ENCODE data around the gene IDH1. TPM values are rescaled to one million over a fixed set of nuclear protein-coding genes. Genes with fewer than 3 reads are reported as not detected.

The IDH1 gene
- total RNA-seq (2014; rRNA removed; shearing (Covaris generic)) = 137 and 150 TPM in 2 replicates

DNA sequence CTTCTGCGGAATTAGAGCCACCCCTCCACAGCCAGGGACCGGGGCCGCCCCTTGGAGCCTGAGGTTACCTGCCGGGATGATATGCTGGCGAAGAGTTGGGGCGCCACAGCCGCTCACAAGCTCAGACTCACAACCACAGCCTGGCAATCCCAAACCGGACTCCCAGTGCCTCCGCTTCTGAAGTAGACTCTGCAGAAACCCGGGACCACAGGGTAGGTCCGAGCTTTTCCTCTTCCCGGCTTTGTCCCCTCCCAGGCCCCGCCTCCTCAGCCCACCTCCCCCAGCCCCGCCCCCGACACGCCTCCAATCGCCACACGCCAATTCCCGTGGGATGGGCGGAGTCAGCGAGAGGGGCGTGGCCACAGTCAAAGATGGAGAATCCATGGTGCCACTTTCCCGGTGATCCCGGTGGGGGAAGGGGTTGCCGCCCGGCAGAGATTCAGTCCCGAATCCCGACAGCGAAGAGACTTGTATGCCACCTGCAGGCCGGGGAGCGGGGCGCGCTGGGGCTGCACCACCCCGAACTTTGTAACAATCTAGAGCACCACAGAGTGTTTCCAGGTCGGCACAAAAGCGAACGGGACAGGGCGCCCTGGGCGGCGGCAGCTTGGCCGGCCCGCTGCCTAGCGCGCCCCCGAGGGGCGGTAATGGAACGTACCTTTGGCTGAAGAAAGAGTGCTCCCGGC is at the start of gene IDH1:
Gene IDH1, minus strand, starts transcription at position 201 of the 686 bp plus-strand sequence. CDS start 3,520 bp downstream, outside the sequence.
- DNase-seq (ENCODE audit: low read depth) = peak; percentile 91

DNA sequence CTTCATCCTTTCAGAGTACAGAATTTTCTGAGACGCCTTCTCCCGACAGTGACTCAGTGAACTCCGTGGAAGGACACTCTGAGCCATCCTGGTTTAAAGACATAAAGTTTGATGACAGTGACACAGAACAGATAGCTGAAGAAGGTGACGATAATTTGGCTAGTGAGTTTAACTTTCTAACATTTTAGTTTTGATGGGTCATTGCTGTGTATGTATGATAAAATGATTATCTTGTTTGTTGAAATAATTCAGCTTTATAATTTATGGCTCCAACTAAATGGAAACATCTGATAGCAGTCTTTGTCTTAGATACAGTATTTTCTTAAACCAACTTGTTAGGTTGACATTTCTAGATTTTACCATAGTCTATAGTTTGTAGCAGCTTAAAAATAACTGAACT is 49.3 kb upstream of the IDH1 start:
- no peak for DNase-seq (ENCODE audit: low read depth)

GRCh38 chr2:208300847-208301618 is 46.2 kb upstream of the IDH1 start:
- DNase-seq (ENCODE audit: low read depth) = no peak

DNA sequence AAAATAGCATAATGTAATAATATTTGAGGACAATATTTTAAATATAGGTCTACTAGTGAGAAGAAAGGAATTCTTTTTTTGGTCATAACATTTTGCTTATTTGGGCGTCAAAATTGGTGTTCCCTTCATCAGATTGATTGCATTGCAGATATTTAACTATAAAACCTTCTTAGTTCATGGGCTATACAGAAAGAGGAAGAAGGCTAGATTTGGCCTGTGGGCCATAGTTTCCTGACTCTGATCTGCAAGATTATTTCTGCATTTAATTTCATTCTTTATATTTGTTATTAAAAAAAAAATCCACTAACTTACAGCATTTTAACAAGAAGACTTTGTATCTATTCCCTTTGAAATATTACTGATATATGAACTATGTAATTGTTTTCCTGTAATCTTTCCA is 43.1 kb upstream of the IDH1 start:
- no peak for DNase-seq (ENCODE audit: low read depth)

GRCh38 chr2:208296610-208297009 is 41.7 kb upstream of the IDH1 start:
- no peak for DNase-seq (ENCODE audit: low read depth)

GRCh38 chr2:208295834-208296233 is 41.0 kb upstream of the IDH1 start:
- no peak for DNase-seq (ENCODE audit: low read depth)

DNA sequence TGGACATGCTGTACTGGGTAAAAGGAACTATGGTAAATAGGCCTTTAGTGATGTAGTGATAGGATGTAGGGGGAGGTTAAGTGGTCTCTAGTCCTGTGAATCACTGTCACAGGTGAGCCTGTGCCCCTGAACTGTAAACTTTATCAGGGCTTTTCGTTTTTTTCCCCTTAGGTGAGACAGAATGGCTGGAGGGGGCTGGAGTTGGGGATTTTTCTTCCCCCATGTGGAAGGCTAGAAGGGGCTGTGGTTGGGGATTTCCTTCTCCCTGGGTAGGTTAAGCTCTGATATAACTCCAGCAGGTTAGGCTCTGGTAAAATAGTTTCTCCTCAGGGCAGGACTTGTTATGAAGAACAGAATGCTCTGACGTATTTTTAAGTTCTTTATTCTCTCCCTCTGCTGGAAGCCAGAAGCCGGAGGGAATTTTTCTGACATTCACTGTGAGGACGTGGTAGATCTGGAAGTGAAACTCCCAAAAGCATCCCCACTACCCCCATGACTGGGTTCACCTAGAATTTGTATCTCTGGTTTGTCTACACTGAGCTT is 39.7 kb upstream of the IDH1 start:
- no peak for DNase-seq (ENCODE audit: low read depth)

- DNase-seq (ENCODE audit: low read depth) = no peak
Observed at GRCh38 chr2:208285853-208286252, 31.0 kb upstream of the IDH1 start.

- DNase-seq (ENCODE audit: low read depth) = peak; percentile 41
Observed at GRCh38 chr2:208280933-208281332, 26.1 kb upstream of the IDH1 start.

- DNase-seq (ENCODE audit: low read depth) = no peak
Observed at GRCh38 chr2:208280234-208280633, 25.4 kb upstream of the IDH1 start.

DNA sequence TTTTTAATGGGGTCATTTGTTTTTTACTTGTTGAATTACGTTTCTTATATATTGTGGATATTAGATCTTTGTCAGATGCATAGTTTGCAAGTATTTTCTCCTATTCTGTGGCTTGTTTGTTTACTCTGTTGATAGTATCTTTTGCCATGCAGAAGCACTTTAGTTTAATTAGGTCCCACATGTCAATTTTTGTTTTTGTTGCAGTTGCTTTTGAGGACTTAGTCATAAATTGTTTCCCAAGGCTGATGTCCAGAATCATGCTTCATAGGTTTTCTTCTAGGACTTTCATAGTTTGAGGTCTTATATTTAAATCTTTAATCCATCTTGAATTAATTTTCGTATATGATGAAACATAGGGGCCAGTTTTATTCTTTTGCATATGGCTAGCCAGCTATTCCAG is 24.4 kb upstream of the IDH1 start:
- DNase-seq (ENCODE audit: low read depth) = no peak

GRCh38 chr2:208278549-208278948 is 23.7 kb upstream of the IDH1 start:
- no peak for DNase-seq (ENCODE audit: low read depth)

- DNase-seq (ENCODE audit: low read depth) = no peak
Observed at GRCh38 chr2:208274748-208275147, 19.9 kb upstream of the IDH1 start.

DNA sequence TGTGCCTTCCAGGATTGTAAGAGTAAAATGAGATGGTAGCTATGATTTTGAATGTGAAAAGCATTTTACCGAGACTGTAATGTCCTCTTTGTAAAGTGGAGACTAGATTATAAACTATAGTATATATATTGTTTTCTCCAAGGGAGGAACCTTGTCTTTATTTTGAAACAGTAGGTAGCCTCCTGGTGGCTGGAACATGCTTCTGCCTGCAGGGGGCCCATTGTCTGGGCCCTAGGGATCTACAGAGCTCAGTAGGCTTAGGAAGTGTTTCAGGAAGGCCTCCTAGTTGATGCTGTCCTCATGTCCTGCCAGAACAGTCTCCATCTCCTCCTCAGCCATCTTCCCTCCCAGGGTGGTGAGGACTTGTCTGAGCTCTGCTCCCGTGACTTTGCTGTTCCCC is 14.2 kb upstream of the IDH1 start:
- no peak for DNase-seq (ENCODE audit: low read depth)

DNA sequence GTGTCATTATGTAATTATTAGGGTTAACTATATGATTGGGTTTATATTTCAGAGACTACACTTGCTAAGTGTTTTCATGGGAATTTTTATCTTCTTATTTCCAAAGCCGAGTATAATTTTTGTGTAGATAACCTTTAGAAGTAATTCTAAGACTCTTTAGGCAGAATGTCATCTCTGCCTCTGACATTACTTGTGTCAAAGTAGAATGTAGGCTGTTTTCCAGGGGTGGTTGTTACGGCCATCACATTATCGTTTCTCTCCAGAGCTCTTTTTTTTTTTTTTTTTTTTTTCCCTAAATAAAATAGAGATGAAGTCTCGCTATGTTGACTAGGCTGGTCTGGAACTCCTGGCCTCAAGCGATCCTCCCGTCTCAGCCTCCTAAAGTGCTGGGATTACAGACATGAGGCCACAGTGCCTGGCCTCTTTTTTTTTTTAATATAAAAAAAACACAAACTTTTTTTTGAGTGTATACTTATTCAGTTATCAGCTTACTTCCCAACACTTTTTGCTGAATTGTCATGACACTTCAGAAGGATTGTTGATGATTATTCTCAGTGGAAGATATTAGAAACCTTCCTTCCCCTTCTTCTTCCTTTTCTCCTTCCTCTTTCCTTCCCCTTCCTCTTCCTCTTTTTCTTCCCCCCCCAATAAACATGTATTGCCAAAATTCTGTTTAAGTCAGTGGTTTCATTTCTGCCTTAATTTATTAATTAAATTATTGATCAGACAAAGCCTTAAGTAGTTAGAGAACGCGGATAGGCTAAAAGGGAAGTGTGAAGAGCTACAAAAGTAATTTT is 13.5 kb upstream of the IDH1 start:
- no peak for DNase-seq (ENCODE audit: low read depth)

DNA sequence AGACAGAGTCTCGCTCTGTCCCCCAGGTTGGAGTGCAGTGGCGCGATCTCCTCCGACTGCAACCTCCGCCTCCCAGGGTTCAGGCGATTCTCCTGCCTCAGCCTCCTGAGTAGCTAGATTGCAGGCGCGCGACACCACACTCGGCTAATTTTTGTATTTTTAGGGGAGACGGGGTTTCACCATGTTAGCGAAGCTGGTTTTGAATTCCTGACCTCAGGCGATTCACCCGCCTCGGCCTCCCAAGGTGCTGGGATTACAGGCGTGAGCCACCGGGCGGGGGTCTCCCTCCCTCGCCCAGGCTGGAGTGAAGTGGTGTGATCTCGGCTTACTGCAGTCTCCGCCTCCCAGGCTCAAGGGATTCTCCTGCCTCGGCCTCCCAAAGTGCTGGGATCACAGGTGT is 12.7 kb upstream of the IDH1 start:
- peak; percentile 7 for DNase-seq (ENCODE audit: low read depth)

GRCh38 chr2:208266936-208267335 is 12.1 kb upstream of the IDH1 start:
- DNase-seq (ENCODE audit: low read depth) = no peak

DNA sequence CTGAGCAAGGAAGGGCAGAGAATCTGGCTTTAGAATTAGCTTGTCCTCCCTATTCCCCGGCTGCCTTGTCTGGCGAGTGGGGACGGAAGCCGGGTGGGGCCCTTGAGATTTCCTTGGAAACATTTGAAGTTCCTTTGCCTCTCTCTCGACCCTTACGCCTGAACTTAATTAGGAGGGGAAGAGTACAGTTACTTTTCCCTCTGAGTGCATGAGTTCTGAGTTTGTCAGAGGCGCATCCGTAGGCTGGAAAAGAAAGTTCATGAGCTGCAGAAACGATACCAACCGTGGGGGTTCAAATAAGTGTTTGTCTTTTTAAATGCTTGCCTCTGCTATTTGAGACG is 11.7 kb upstream of the IDH1 start:
- no peak for DNase-seq (ENCODE audit: low read depth)

DNA sequence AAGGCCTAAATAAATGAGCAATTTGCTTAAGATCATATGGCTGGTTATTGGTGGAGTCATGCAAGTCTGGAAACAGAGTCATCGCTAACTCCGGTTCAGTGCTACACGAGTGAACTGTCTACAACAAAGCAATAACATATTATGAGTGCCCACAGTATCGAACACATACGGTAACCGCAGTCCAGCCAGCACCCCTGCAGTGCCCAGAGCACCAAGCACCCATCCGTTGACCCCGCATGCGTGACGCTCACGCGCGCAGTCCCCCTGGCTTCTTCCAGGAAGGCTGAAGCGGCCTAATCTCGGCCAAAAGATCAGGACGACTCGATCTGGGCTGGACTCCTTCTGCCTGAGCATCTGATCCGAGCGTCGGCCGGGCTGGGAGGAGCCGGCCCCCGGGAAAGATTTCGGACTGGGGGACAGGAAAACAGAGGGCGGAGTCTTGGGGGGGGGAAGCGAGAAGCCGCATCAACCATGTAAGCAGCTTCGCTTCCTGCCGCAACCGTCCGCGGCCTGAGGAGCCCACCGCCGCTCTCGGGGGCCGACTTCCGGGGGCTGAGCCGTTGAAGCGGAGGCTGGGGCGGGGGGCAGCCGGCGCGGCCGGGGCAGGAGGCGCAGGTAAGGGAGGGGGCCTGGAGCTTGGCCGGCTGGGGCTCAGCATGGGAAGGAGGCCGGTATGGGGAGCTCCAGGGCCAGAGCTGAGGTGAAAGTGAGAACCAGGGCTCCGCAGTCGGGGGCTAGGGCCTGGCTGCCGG is 11.1 kb upstream of the IDH1 start, which contains the start of gene PIKFYVE:
Gene PIKFYVE, plus strand, starts transcription at position 455 of the 752 bp plus-strand sequence. CDS start 5,265 bp downstream, outside the sequence.
- peak; percentile 99 for DNase-seq (ENCODE audit: low read depth)

GRCh38 chr2:208265371-208265800 is 10.5 kb upstream of the IDH1 start:
- DNase-seq (ENCODE audit: low read depth) = peak; percentile 46

All from RPMI7951 (cell line).